A549 (cell line): ENCODE results near the gene RAB42. TPM values are rescaled to one million over a fixed set of nuclear protein-coding genes. Genes with fewer than 3 reads are reported as not detected.
"Not testable (repeated sequence)": the region's sequence is repeated elsewhere in the genome, so short reads cannot be mapped to it uniquely, and the experiment has no call there.

Source experiments
- ATAC-seq, 2 experiments: fragments of 200-7000 bp in 1 of 2; fragments of >200 bp in 1 of 2; cut with Nextera tagmentation in 1 of 2; cut with Tn5 transposase in 1 of 2; 3 replicates each; pipeline versions ENCODE4 v1.8.0 to v1.9.1; 2018 to 2020; ENCODE audit warnings: mild to moderate bottlenecking in 1 of 2, moderate library complexity in 1 of 2
- CTCF ChIA-PET: fragments of 300-600 bp; sonication (Branson Sonifier 250); formaldehyde crosslinking; extraction: SDS; loops from one replicate; lab custom pipeline; 2021; ENCODE audit warnings: antibody characterized with exemption, inconsistent platforms; lab: Yijun Ruan, JAX
- POLR2A ChIA-PET: fragments of 350-600 bp; formaldehyde crosslinking; extraction: SDS; loops from one replicate; lab custom pipeline; 2021; ENCODE audit warnings: antibody characterized with exemption, inconsistent platforms; lab: Yijun Ruan, JAX
- DNase-seq, 2 experiments: peaks; one replicate each; pipeline versions ENCODE4 v3.0.0 to v3.0.0-alpha.2; 2011 to 2016; ENCODE audit warnings: low read depth in 1 of 2, low spot score in 1 of 2
- FAIRE-seq: peaks from 2 replicates; lab custom pipeline; 2011; peaks lifted over from hg19 to GRCh38; lab: Jason Lieb, UNC
- H3K27ac ChIP-seq, 2 experiments: fragments of >200 bp; sonication (Bioruptor Twin); formaldehyde crosslinking; 3 replicates each; pipeline ENCODE4 v1.5.1; 2016 to 2017
- H3K4me1 ChIP-seq: fragments of >200 bp; sonication (Bioruptor Twin); formaldehyde crosslinking; 3 replicates; pipeline ENCODE4 v1.6.1; 2016
- H3K4me2 ChIP-seq: fragments of >200 bp; sonication (Bioruptor Twin); formaldehyde crosslinking; 3 replicates; pipeline ENCODE4 v1.6.1; 2016
- H3K4me3 ChIP-seq: fragments of >200 bp; sonication (Bioruptor Twin); formaldehyde crosslinking; 3 replicates; pipeline ENCODE4 v1.5.1; 2016
- H3K9me3 ChIP-seq: fragments of >200 bp; sonication (Bioruptor Twin); formaldehyde crosslinking; 3 replicates; pipeline ENCODE4 v1.6.1; 2016
- CEBPB ChIP-seq, 2 experiments: fragments of >200 bp in 1 of 2; sonication (Bioruptor Twin) in 1 of 2; formaldehyde crosslinking in 1 of 2; IDR thresholded peaks; 2 replicates each; pipeline ENCODE4 v1.6.1; 2012 to 2016
- CHD2 ChIP-seq: fragments of 150-350 bp; IDR thresholded peaks from 2 replicates; pipeline ENCODE4 v1.6.1; 2014; ENCODE audit warnings: low read length; ENCODE audit not compliant: partially characterized antibody
- EHMT2 ChIP-seq: fragments of 200-600 bp; sonication (generic); IDR thresholded peaks from 2 replicates; pipeline ENCODE4 v1.6.1; 2016; ENCODE audit warnings: antibody characterized with exemption, low read depth, mild to moderate bottlenecking, moderate library complexity
- EP300 ChIP-seq, 2 experiments: fragments of >200 bp; sonication (Bioruptor Twin); formaldehyde crosslinking; IDR thresholded peaks; 2 replicates in 1 of 2; 3 replicates in 1 of 2; pipeline ENCODE4 v1.6.1; 2016 to 2017
- HOXA7 ChIP-seq: fragments of 250-450 bp; sonication (Bioruptor Pico); IDR thresholded peaks from 2 replicates; pipeline ENCODE4 v1.5.0; 2020; ENCODE audit warnings: mild to moderate bottlenecking, moderate library complexity
- JUNB ChIP-seq: fragments of >200 bp; sonication (Bioruptor Twin); formaldehyde crosslinking; IDR thresholded peaks from 2 replicates; pipeline ENCODE4 v1.6.1; 2016
- KDM5A ChIP-seq: fragments of 200-600 bp; sonication (generic); IDR thresholded peaks from 2 replicates; pipeline ENCODE4 v1.6.1; 2016; ENCODE audit warnings: antibody characterized with exemption, mild to moderate bottlenecking
- MAFK ChIP-seq: fragments of 450-650 bp; IDR thresholded peaks from 2 replicates; pipeline ENCODE4 v1.6.1; 2014; ENCODE audit not compliant: partially characterized antibody
- TFCP2L1 ChIP-seq: fragments of 250-450 bp; sonication (Bioruptor Pico); IDR thresholded peaks from 2 replicates; pipeline ENCODE4 v1.5.0; 2021; ENCODE audit warnings: mild to moderate bottlenecking
- WGBS: methylation state at CpG from one replicate; pipeline ENCODE4 v1.1.6; 2017; ENCODE audit errors: missing lambda C conversion rate; 5-methylcytosine and 5-hydroxymethylcytosine counted together
- polyA plus RNA-seq, 4 experiments: library from polyadenylated mRNA; depleted of rRNA in 3 of 4; stranded (reverse); fragments of >200 nt; fragmentation: RNase III in 1 of 4; extraction: RNeasy Plus Mini Kit Qiagen cat#74134 plus additional on column Dnase treatment in 1 of 4; gene quantifications; 2 replicates in 3 of 4; 3 replicates in 1 of 4; pipeline ENCODE4 v1.2.3, GENCODE V29; 2011 to 2017
- TF ChIP-seq, protein P1 (sequence below): fragments of 250-450 bp; sonication (Bioruptor Pico); IDR thresholded peaks from 2 replicates; pipeline ENCODE4 v1.5.0; 2021; ENCODE audit warnings: mild to moderate bottlenecking, moderate library complexity, borderline replicate concordance
- TF ChIP-seq, protein P2 (sequence below): fragments of 250-450 bp; sonication (Bioruptor Pico); IDR thresholded peaks from 2 replicates; pipeline ENCODE4 v1.5.0; 2020; ENCODE audit warnings: low read depth, mild to moderate bottlenecking, moderate library complexity

The RAB42 gene
- polyA plus RNA-seq, 2 of the 4 experiments (the other 2 are of a cell fraction): 0.81 to 2.3 TPM

DNA sequence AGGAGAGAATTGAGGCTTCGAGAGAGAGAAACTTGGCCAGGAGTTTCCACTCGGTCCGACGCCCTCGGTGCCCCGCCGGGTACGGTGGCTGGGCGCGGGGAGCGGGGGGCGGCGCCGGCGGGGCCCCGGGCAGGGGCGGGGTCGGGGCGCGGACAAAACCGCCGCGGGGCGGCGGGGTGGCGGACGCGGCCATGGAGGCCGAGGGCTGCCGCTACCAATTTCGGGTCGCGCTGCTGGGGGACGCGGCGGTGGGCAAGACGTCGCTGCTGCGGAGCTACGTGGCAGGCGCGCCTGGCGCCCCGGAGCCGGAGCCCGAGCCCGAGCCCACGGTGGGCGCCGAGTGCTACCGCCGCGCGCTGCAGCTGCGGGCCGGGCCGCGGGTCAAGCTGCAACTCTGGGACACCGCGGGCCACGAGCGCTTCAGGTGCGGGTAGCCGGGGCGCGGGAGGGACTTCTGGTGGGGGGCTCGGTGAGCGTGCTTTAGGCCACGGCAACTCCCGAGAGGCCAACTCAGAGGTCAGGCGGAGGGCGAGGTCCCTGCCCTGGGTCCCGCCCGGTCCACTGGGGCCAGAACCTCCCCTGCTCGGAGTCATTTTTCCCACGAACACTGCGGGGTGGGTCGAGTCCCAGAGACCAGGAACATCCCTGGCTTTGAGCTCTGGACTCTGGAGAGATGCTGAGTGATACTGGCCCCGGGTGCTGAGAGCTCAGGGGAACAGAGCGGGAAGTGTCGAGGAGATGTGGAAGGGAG is 431 bp downstream of the RAB42 start:
- Histone ChIP-seq H3K9me3 (no peaks in the 10 kb centered on the region), H3K27ac (peak overlapping the region; percentile 50 to 85; a peak in 5 of 6 replicates), H3K4me3 (peak overlapping the region; percentile 41), H3K4me2 (peak overlapping the region; percentile 56), H3K4me1 (peaks cover 13% of the 10 kb centered on the region; the same call in 2 of the 3 replicates)
- ChIA-PET POLR2A (no interaction called here), CTCF (interaction anchor here (0.6 to 1.6 kb wide), 3 partner anchors 10 to 49 kb away, joined by 3 to 5 read pairs (median 3); no protein-coding TSS in a partner anchor)
- TF ChIP-seq MAFK: no peak
- no peak for TF ChIP-seq EHMT2
- TF ChIP-seq JUNB: no peak
- TF ChIP-seq CEBPB (IDR thresholded peaks at IDR 0.05): no peak
- TF ChIP-seq, protein P1, sequence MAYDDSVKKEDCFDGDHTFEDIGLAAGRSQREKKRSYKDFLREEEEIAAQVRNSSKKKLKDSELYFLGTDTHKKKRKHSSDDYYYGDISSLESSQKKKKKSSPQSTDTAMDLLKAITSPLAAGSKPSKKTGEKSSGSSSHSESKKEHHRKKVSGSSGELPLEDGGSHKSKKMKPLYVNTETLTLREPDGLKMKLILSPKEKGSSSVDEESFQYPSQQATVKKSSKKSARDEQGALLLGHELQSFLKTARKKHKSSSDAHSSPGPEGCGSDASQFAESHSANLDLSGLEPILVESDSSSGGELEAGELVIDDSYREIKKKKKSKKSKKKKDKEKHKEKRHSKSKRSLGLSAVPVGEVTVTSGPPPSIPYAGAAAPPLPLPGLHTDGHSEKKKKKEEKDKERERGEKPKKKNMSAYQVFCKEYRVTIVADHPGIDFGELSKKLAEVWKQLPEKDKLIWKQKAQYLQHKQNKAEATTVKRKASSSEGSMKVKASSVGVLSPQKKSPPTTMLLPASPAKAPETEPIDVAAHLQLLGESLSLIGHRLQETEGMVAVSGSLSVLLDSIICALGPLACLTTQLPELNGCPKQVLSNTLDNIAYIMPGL (CRISPR knock-in tag): no peak
- no peak for TF ChIP-seq HOXA7 (CRISPR knock-in tag)
- DNase-seq: no peak
- no peak for FAIRE-seq
- peak; percentile 12 to 42; a peak in 3 of 6 replicates for ATAC-seq
- WGBS: 70% methylated on average over 25 of the region's 81 CpGs

DNA sequence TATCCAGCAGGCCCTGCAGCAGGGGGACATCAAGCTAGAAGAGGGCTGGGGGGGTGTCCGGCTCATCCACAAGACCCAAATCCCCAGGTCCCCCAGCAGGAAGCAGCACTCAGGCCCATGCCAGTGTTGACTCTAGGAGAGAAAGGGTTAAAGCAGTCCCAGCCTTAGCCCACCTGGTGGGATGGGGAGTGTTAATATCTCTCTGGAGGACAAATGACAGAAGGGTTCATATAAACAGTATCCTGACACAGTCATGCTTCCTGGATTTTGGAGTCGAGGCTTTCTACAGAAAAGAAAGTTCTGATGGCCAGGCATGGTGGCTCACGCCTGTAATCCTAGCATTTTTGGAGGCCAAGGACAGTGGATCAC is 1.9 kb downstream of the RAB42 start:
- H3K27ac ChIP-seq: peak overlapping the region; percentile 24 to 73; a peak in 3 of 6 replicates
- H3K4me2 ChIP-seq, DNase-seq, H3K9me3 ChIP-seq, ATAC-seq, CTCF ChIA-PET, H3K4me3 ChIP-seq, FAIRE-seq, POLR2A ChIA-PET: not testable (repeated sequence)
- 61% methylated on average over 2 of the region's 3 CpGs for WGBS
- peaks cover 12% of the 10 kb centered on the region; the same call in 1 of the 3 replicates for H3K4me1 ChIP-seq

DNA sequence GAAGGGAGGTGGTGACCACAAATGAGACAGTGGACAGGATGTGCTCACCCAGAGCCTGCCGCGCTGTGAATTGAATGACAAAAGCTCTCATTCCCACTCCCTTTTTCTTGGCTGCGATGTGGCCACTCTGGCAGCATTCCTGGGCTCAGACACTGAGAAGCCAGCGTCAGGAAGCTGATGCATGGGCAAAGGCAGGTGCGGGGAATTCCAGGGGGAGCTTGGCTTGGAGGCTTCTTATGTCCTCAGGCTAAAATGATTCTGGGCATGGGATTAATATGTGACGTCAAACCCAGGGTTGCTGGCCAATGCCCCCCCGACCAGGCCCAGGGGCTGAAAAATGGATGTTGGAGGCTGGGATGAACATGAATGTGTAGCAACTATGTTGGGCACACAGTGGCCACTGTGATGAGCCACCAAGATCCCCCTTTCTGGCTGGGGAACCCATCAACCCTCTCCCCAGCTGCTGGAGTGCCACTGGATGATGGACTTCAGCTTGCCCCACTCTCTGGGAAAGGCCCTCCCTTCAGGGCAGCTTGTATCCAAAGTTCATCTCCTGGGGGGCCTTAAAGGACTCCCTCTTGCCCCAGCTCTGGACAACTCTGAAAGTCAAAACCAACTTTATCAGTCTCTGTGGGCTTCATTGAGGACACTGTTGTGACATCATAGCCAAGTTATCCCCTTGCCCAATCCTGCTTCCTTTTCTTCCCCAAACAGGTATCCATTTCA is 2.8 kb downstream of the RAB42 start:
- H3K9me3 ChIP-seq, H3K4me3 ChIP-seq, FAIRE-seq: not testable (repeated sequence)
- H3K4me1 ChIP-seq: peaks cover 12% of the 10 kb centered on the region; the same call in 1 of the 3 replicates
- 0 out of 3 replicates have a peak overlapping the region, but pooled peaks have one; percentile 19 for H3K4me2 ChIP-seq
- peak in 1 of 2 experiments; percentile 28 for DNase-seq
- peak in 1 of 2 experiments; percentile 47; a peak in 3 of 6 replicates for ATAC-seq
- TF ChIP-seq EP300 (IDR thresholded peaks at IDR 0.05): 0 out of 5 replicates have a peak, but pooled peaks of 1 of the 2 experiments have one; percentile 32
- TF ChIP-seq, all 56 proteins: peak for 1; not testable (repeated sequence) for 55
- CTCF ChIA-PET: interaction anchor here (0.6 kb wide), 1 partner anchor 232 kb away, joined by 3 read pairs; no protein-coding TSS in a partner anchor
- H3K27ac ChIP-seq: peak overlapping the region in 1 of 2 experiments; percentile 73; a peak in 3 of 6 replicates
- WGBS: 56% methylated on average over 7 of the region's 7 CpGs
- POLR2A ChIA-PET: interaction anchor here (0.8 kb wide), 1 partner anchor 13 kb away, joined by 3 read pairs; no protein-coding TSS in a partner anchor

DNA sequence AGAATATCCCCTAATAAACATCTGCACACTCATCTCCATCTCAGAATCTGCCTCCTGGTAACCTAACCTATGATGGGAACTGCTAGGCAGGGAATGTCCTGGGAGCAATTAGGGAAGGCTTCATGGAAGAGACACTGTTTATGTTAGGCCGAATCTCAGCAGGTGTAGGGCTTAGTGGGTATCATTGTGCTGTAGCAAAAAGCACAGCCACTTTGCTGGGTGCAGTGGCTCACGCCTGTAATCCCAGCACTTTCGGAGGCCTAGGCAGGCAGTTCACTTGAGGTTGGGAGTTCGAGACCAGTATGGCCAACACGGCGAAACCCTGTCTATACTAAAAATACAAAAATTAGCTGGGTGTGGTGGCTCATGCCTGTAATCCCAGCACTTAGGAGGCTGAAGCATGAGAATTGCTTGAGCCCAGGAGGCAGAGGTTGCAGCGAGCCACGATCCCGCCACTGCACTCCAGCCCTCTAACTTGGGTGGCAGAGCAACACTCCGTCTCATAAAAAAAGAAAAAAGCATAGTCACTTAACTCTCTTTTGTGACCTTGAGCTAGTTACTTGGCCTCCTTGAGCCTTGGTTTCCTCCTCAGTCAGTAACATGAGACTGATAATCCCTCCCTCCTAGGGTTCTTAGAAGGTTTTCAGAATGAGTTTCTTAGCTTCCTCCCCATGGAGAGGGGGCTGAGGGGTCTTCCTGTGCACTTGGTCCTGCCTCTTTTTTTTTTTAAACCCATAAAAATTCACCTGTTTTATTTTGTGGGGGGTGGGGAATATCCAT is 3.5 kb downstream of the RAB42 start:
- Histone ChIP-seq H3K9me3 (no peaks in the 10 kb centered on the region), H3K4me1 (peaks cover 12% of the 10 kb centered on the region; the same call in 1 of the 3 replicates), H3K4me3 (no peak overlapping the region), H3K27ac (peak overlapping the region in 1 of 2 experiments; percentile 73; a peak in 3 of 6 replicates), H3K4me2 (no peak overlapping the region)
- ATAC-seq (no peak), DNase-seq (no peak), FAIRE-seq (no peak)
- TF ChIP-seq TFCP2L1 (no peak), CHD2 (no peak), KDM5A (no peak)
- TF ChIP-seq, protein P2, sequence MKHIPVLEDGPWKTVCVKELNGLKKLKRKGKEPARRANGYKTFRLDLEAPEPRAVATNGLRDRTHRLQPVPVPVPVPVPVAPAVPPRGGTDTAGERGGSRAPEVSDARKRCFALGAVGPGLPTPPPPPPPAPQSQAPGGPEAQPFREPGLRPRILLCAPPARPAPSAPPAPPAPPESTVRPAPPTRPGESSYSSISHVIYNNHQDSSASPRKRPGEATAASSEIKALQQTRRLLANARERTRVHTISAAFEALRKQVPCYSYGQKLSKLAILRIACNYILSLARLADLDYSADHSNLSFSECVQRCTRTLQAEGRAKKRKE (CRISPR knock-in tag): no peak
- ChIA-PET POLR2A (interaction anchor here (2.2 kb wide), 1 partner anchor 14 kb away, joined by 7 read pairs; no protein-coding TSS in a partner anchor), CTCF (interaction anchor here (0.6 kb wide), 1 partner anchor 165 kb away, joined by 3 read pairs; no protein-coding TSS in a partner anchor)
- 95% methylated on average over 8 of the region's 10 CpGs for WGBS

DNA sequence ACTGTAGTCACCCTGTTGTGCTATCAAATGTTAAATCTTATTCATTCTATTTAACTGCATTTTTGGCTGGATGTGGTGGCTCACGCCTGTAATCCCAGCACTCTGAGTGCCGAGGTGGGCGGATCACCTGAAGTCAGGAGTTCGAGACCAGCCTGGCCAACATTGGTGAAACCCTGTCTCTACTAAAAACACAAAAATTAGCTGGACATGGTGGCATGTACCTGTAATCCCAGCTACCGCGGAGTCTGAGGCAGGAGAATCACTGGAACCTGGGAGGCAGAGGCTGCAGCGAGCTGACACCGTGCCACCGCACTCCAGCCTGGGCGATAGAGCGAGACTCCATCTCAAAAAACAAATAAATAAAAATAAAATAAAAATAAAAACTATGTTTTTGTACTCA is 4.2 kb downstream of the RAB42 start:
- POLR2A ChIA-PET: interaction anchor here (2.2 kb wide), 1 partner anchor 15 kb away, joined by 7 read pairs; no protein-coding TSS in a partner anchor
- peaks cover 14% of the 10 kb centered on the region for H3K4me1 ChIP-seq
- H3K9me3 ChIP-seq, FAIRE-seq, DNase-seq, CTCF ChIA-PET, ATAC-seq, H3K27ac ChIP-seq, H3K4me3 ChIP-seq, H3K4me2 ChIP-seq: not testable (repeated sequence)
- WGBS: 96% methylated on average over 11 of the region's 11 CpGs
